DND-41 (cell line): ENCODE measurements around the gene C10orf105.

Experiments
- ATAC-seq: fragments of 200-7000 bp; cut with Tn5 transposase; 3 replicates; pipeline ENCODE4 v1.9.1; 2021; ENCODE audit warnings: low read depth; ENCODE audit not compliant: insufficient read depth
- DNase-seq: peaks from one replicate; pipeline ENCODE4 v3.0.0-alpha.2; 2020
- H2AFZ ChIP-seq: 2 replicates; pipeline ENCODE4 v1.6.0; 2012; ENCODE audit warnings: low read depth, low read length
- H3K27ac ChIP-seq: 2 replicates; pipeline ENCODE4 v1.5.1; 2012; ENCODE audit warnings: low read length, inconsistent platforms
- H3K27me3 ChIP-seq: fragments of 200-600 bp; sonication (generic); 2 replicates; pipeline ENCODE4 v1.6.0; 2012; ENCODE audit warnings: low read length, mild to moderate bottlenecking, inconsistent platforms; ENCODE audit not compliant: insufficient read depth, poor library complexity
- H3K36me3 ChIP-seq: 2 replicates; pipeline ENCODE4 v1.5.1; 2012; ENCODE audit warnings: low read length, inconsistent platforms; ENCODE audit not compliant: insufficient read depth
- H3K4me1 ChIP-seq: 2 replicates; pipeline ENCODE4 v1.5.1; 2012; ENCODE audit warnings: mild to moderate bottlenecking, low read length; ENCODE audit not compliant: insufficient read depth
- H3K4me2 ChIP-seq: 2 replicates; pipeline ENCODE4 v1.6.0; 2012; ENCODE audit warnings: mild to moderate bottlenecking, moderate library complexity, low read length, inconsistent platforms; ENCODE audit not compliant: insufficient read depth
- H3K4me3 ChIP-seq, 2 experiments: fragments of 200-600 bp in 1 of 2; shearing (Covaris generic) in 1 of 2; 2 replicates each; pipeline ENCODE4 v1.5.1; 2012 to 2016; ENCODE audit warnings: inconsistent platforms in 2 of 2, low read length in 2 of 2, mild to moderate bottlenecking in 2 of 2, low read depth in 1 of 2, moderate library complexity in 1 of 2
- H3K79me2 ChIP-seq: 2 replicates; pipeline ENCODE4 v1.6.0; 2012; ENCODE audit warnings: low read length, inconsistent platforms; ENCODE audit not compliant: insufficient read depth
- H3K9ac ChIP-seq: 2 replicates; pipeline ENCODE4 v1.6.0; 2012; ENCODE audit warnings: low read depth, mild to moderate bottlenecking, inconsistent platforms, low read length, moderate library complexity
- H3K9me3 ChIP-seq: 2 replicates; pipeline ENCODE4 v1.5.1; 2012; ENCODE audit warnings: low read length, moderate library complexity, mild to moderate bottlenecking, inconsistent platforms; ENCODE audit not compliant: insufficient read depth, severe bottlenecking
- H4K20me1 ChIP-seq: 2 replicates; pipeline ENCODE4 v1.6.0; 2012; ENCODE audit warnings: low read length; ENCODE audit not compliant: insufficient read depth
- CTCF ChIP-seq: IDR thresholded peaks from 2 replicates; pipeline ENCODE4 v1.5.1; 2012; ENCODE audit warnings: borderline replicate concordance, low read length, moderate library complexity, mild to moderate bottlenecking; ENCODE audit not compliant: poor library complexity, severe bottlenecking; ENCODE audit errors: extremely low read depth
- EZH2 ChIP-seq: IDR thresholded peaks from 3 replicates; pipeline ENCODE4 v1.6.1; 2012; ENCODE audit warnings: borderline replicate concordance, low read depth, mild to moderate bottlenecking, moderate library complexity, low read length, inconsistent platforms; ENCODE audit not compliant: severe bottlenecking

The C10orf105 gene

DNA sequence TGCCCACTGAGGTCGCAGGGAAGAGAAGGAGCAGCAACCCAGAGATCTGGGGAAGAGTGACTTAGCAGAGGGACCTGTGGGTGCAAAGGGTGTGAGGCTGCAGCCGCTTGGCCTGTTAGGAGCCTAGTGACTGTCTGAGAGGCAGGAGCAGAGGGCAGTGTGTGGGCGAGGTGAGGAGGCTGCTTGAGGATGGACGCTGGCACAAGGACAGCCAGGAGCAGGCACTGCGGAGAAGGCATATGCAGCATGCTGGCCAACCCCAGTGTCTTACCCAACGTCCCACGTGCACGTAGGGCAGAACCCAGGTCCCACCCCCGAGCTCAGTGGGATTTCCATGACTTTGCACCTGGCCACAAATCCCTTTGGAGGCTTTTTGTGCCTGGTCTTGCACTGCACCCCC is 54.1 kb downstream of the C10orf105 start:
- Histone ChIP-seq H3K9me3 (no peaks in the 10 kb centered on the region), H3K4me3 (no peak overlapping the region), H3K36me3 (no peaks in the 10 kb centered on the region), H3K4me2 (no peak overlapping the region), H3K79me2 (no peaks in the 10 kb centered on the region), H4K20me1 (no peaks in the 10 kb centered on the region), H3K4me1 (no peaks in the 10 kb centered on the region), H2AFZ (no peak overlapping the region), H3K9ac (no peak overlapping the region), H3K27me3 (no peaks in the 10 kb centered on the region), H3K27ac (no peak overlapping the region)
- no peak for ATAC-seq
- DNase-seq = no peak
- TF ChIP-seq CTCF (no peak), EZH2 (no peak)

- H3K4me3 ChIP-seq = no peak overlapping the region
- no peaks in the 10 kb centered on the region for H3K4me1 ChIP-seq
- TF ChIP-seq EZH2 (no peak), CTCF (no peak)
- ATAC-seq (no peak), DNase-seq (no peak)
- no peaks in the 10 kb centered on the region for H3K27me3 ChIP-seq
- no peaks in the 10 kb centered on the region for H3K36me3 ChIP-seq
- H3K79me2 ChIP-seq = no peaks in the 10 kb centered on the region
- H2AFZ ChIP-seq = no peak overlapping the region
- no peak overlapping the region for H3K27ac ChIP-seq
- no peak overlapping the region for H3K9ac ChIP-seq
- no peak overlapping the region for H3K4me2 ChIP-seq
- no peaks in the 10 kb centered on the region for H4K20me1 ChIP-seq
- no peaks in the 10 kb centered on the region for H3K9me3 ChIP-seq
Measured at GRCh38 chr10:71664585-71664984, 55.0 kb downstream of the C10orf105 start.

DNA sequence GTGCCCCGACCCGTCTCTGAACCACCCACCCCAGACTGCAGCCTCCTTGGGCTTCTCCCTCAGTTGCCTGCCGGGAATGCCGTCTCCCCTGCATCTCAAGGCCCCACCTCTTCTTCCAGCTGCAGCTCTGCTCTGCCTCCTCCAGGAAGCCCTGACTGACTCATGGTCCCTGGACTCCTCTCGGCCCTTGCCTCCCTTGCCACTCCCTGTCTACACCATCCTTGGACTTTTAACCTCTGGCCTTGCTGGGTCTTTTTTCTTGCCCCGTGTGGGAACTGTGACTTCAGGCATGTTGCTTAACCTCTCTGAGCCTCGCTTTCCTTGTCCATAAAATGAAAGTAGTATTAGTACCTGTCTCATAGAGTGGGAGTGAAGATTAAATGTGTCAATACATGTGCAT is 56.3 kb downstream of the C10orf105 start:
- no peaks in the 10 kb centered on the region for H4K20me1 ChIP-seq
- H3K79me2 ChIP-seq = no peaks in the 10 kb centered on the region
- TF ChIP-seq EZH2 = no peak
- TF ChIP-seq CTCF = no peak

GRCh38 chr10:71661779-71662336 is 57.7 kb downstream of the C10orf105 start:
- Histone ChIP-seq H3K36me3 (no peaks in the 10 kb centered on the region), H3K27me3 (no peaks in the 10 kb centered on the region), H3K79me2 (no peaks in the 10 kb centered on the region), H3K4me3 (no peak overlapping the region), H4K20me1 (no peaks in the 10 kb centered on the region), H2AFZ (no peak overlapping the region), H3K4me1 (no peaks in the 10 kb centered on the region), H3K9ac (no peak overlapping the region), H3K27ac (no peak overlapping the region), H3K9me3 (no peaks in the 10 kb centered on the region), H3K4me2 (no peak overlapping the region)
- DNase-seq = no peak
- no peak for ATAC-seq
- no peak for TF ChIP-seq CTCF
- no peak for TF ChIP-seq EZH2

More for the DNA sequence above, 56.3 kb downstream of the C10orf105 start:
- Histone ChIP-seq H3K4me3 (no peak overlapping the region), H3K36me3 (no peaks in the 10 kb centered on the region), H2AFZ (no peak overlapping the region), H3K4me2 (no peak overlapping the region), H3K4me1 (no peaks in the 10 kb centered on the region), H3K27me3 (no peaks in the 10 kb centered on the region), H3K9ac (no peak overlapping the region), H3K27ac (no peak overlapping the region), H3K9me3 (no peaks in the 10 kb centered on the region)
- DNase-seq = no peak
- no peak for ATAC-seq
